ENCODE results near the gene SNN. TPM values are rescaled to one million over a fixed set of nuclear protein-coding genes. Genes with fewer than 3 reads are reported as not detected.

The SNN gene
- total RNA-seq, 1 experiment from 2014 or later: 12.6 TPM

- Histone ChIP-seq H3K9me2 (ENCODE audit: insufficient read depth) (no peaks in the 10 kb centered on the region), H3K27me3 (ENCODE audit: insufficient read depth, low read depth) (no peaks in the 10 kb centered on the region), H3K27ac (no peak overlapping the region), H3K79me2 (ENCODE audit: low read depth) (no peaks in the 10 kb centered on the region), H3K36me3 (ENCODE audit: low read depth) (no peaks in the 10 kb centered on the region), H3K9me3 (ENCODE audit: insufficient read depth, low read depth) (no peaks in the 10 kb centered on the region), H3K4me3 (no peak overlapping the region), H4K20me1 (ENCODE audit: insufficient read depth) (no peaks in the 10 kb centered on the region), H3F3A (ENCODE audit: insufficient read depth, low read depth) (peaks cover 13% of the 10 kb centered on the region), H3K4me1 (replicated peaks; ENCODE audit: insufficient read depth) (no peaks in the 10 kb centered on the region), H3K4me2 (no peak overlapping the region), H2AFZ (no peak overlapping the region)
- DNase-seq: no peak
- POLR2A ChIA-PET (ENCODE audit: unreplicated experiment): no interaction called here
- CTCF ChIA-PET: interaction anchor here (0.6 kb wide), 1 partner anchor 229 kb away, joined by 3 read pairs; no protein-coding TSS in a partner anchor
- intact Hi-C loops (cut with micrococcal nuclease; ENCODE audit: unreplicated experiment): no loop called here
- TF ChIP-seq, protein P1, sequence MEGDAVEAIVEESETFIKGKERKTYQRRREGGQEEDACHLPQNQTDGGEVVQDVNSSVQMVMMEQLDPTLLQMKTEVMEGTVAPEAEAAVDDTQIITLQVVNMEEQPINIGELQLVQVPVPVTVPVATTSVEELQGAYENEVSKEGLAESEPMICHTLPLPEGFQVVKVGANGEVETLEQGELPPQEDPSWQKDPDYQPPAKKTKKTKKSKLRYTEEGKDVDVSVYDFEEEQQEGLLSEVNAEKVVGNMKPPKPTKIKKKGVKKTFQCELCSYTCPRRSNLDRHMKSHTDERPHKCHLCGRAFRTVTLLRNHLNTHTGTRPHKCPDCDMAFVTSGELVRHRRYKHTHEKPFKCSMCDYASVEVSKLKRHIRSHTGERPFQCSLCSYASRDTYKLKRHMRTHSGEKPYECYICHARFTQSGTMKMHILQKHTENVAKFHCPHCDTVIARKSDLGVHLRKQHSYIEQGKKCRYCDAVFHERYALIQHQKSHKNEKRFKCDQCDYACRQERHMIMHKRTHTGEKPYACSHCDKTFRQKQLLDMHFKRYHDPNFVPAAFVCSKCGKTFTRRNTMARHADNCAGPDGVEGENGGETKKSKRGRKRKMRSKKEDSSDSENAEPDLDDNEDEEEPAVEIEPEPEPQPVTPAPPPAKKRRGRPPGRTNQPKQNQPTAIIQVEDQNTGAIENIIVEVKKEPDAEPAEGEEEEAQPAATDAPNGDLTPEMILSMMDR (conservative IDR thresholded peaks at IDR 0.05): no peak
- no peak for TF ChIP-seq EZH2 (IDR thresholded peaks at IDR 0.05; ENCODE audit: low read depth)
- BruUV-seq (replicated peaks): no TSS peak
Measured at GRCh38 chr16:11662582-11662981, 5.7 kb upstream of the SNN start.

DNA sequence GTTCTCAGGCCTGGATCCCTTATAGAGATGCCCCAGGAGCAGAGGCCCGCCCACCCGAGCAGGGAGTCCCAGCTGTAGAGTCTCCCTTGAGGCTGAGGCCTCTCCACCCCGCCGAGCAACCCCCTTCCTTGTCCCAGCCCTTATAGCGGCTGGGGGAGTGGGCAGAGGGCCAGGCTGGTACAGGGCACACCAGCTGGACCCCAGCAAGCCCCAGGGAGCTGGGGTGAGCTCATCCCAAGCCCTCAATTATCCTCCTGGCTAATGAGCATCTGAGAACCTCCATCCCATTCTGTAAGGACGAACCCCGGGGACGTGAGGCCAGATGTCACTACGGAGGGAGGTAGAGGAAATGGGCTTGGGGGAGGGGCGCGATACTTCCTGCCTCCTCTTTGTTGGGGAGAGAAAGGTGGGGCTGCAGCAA is 3.2 kb upstream of the SNN start:
- Histone ChIP-seq H3K36me3 (ENCODE audit: low read depth) (no peaks in the 10 kb centered on the region), H3K9me3 (ENCODE audit: insufficient read depth, low read depth) (no peaks in the 10 kb centered on the region), H3K4me2 (no peak overlapping the region), H3K27ac (no peak overlapping the region), H3K4me3 (no peak overlapping the region), H3K27me3 (ENCODE audit: insufficient read depth, low read depth) (no peaks in the 10 kb centered on the region), H2AFZ (no peak overlapping the region), H3K79me2 (ENCODE audit: low read depth) (no peaks in the 10 kb centered on the region), H3K4me1 (replicated peaks; ENCODE audit: insufficient read depth) (no peaks in the 10 kb centered on the region), H3K9me2 (ENCODE audit: insufficient read depth) (no peaks in the 10 kb centered on the region), H4K20me1 (ENCODE audit: insufficient read depth) (no peaks in the 10 kb centered on the region), H3F3A (ENCODE audit: insufficient read depth, low read depth) (peaks cover 13% of the 10 kb centered on the region)
- ChIA-PET POLR2A (ENCODE audit: unreplicated experiment) (interaction anchor here (0.6 kb wide), 2 partner anchors 266 to 483 kb away, joined by 4 to 8 read pairs; no protein-coding TSS in a partner anchor), CTCF (no interaction called here)
- BruUV-seq (replicated peaks): no TSS peak
- intact Hi-C loops (cut with micrococcal nuclease; ENCODE audit: unreplicated experiment): loop anchor here (5.0 kb wide), 1 partner anchor 133 kb away; no protein-coding TSS in a partner anchor
- TF ChIP-seq, protein P1 (conservative IDR thresholded peaks at IDR 0.05): no peak
- no peak for TF ChIP-seq EZH2 (IDR thresholded peaks at IDR 0.05; ENCODE audit: low read depth)
- no peak for DNase-seq

- BruUV-seq (replicated peaks): no TSS peak
- POLR2A ChIA-PET (ENCODE audit: unreplicated experiment): interaction anchor here (0.6 kb wide), 1 partner anchor 88 kb away, joined by 4 read pairs; no protein-coding TSS in a partner anchor
- intact Hi-C loops (cut with micrococcal nuclease; ENCODE audit: unreplicated experiment): loop anchor here (5.0 kb wide), 1 partner anchor 134 kb away; no protein-coding TSS in a partner anchor
- no peaks in the 10 kb centered on the region for H4K20me1 ChIP-seq (ENCODE audit: insufficient read depth)
- TF ChIP-seq EZH2 (IDR thresholded peaks at IDR 0.05; ENCODE audit: low read depth): no peak
- TF ChIP-seq, protein P1 (conservative IDR thresholded peaks at IDR 0.05): no peak
- H3K79me2 ChIP-seq (ENCODE audit: low read depth): no peaks in the 10 kb centered on the region
- peaks cover 13% of the 10 kb centered on the region for H3F3A ChIP-seq (ENCODE audit: insufficient read depth, low read depth)
- no peaks in the 10 kb centered on the region for H3K9me3 ChIP-seq (ENCODE audit: insufficient read depth, low read depth)
- no peak for DNase-seq
- no peaks in the 10 kb centered on the region for H3K36me3 ChIP-seq (ENCODE audit: low read depth)
- CTCF ChIA-PET: no interaction called here
- H3K27ac ChIP-seq: no peak overlapping the region
- H3K4me2 ChIP-seq: no peak overlapping the region
- H3K27me3 ChIP-seq (ENCODE audit: insufficient read depth, low read depth): no peaks in the 10 kb centered on the region
- H3K4me3 ChIP-seq: no peak overlapping the region
- no peak overlapping the region for H2AFZ ChIP-seq
- no peaks in the 10 kb centered on the region for H3K4me1 ChIP-seq (replicated peaks; ENCODE audit: insufficient read depth)
- H3K9me2 ChIP-seq (ENCODE audit: insufficient read depth): no peaks in the 10 kb centered on the region
Measured at GRCh38 chr16:11666103-11667055, 1.9 kb upstream of the SNN start.
